ENCODE data around the gene RAD51B.

Gene RAD51B

DNA sequence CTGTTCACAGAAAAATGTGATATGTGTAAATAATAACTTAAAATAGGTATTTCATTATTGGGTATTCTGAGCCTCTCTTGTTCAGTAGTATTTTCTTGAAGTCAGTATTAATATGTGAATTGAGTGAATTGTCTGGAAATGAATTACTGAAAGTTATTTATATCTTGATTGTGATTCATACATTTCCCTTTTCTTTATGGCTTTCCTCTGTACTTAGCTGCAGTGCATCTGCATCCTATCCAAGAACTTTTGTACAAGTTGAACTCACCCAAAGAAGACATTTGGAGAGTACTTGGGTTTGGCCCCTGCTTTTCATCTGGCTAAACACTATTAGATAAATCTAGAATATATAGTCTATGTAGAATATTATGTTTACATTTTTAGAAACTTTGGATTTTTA, 326.0 kb downstream of the RAD51B start:
- no peak for DNase-seq (ENCODE audit: low spot score)

DNA sequence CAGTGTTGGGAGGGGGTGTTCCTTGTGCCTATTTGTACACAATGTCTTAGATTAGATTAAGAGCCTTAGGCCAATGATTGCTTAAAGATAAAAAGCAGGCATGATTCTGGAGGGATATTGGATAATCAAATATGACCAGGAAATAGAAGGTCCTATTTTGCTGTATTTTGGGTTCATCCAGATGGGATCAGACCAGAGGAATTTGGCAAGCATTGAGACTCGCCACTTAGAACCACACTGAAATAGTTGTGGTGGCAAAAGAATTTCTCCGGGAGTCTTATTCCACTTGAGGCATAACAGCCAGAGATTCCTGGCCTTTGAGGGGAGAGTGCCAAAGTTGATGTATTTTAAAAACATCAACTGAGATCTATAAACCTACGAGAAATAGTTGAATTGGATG, 327.2 kb downstream of the RAD51B start:
- DNase-seq (ENCODE audit: low spot score): no peak

GRCh38 chr14:68147303-68147702, 327.7 kb downstream of the RAD51B start:
- no peak for DNase-seq (ENCODE audit: low spot score)

DNA sequence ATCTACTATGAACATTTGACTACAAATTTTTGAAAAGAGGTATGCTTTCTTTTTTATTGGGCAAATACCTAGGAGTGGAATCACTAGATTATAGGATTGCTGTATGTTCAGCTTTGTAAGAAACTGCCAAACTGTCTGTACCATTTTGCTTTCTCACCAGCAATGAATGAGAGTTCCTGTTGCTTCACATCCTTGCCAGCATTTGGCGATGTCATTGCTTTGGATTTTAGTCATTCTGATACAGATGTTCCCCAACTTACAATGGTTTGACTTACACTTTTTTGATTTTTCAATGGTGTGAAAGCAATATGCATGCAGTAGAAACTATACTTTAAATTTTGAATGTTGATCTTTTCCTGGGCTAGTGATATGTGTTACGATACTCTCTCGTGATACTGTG, 328.7 kb downstream of the RAD51B start:
- no peak for DNase-seq (ENCODE audit: low spot score)

- no peak for DNase-seq (ENCODE audit: low spot score)
These were observed 329.2 kb downstream of the RAD51B start for GRCh38 chr14:68148763-68149162.

DNA sequence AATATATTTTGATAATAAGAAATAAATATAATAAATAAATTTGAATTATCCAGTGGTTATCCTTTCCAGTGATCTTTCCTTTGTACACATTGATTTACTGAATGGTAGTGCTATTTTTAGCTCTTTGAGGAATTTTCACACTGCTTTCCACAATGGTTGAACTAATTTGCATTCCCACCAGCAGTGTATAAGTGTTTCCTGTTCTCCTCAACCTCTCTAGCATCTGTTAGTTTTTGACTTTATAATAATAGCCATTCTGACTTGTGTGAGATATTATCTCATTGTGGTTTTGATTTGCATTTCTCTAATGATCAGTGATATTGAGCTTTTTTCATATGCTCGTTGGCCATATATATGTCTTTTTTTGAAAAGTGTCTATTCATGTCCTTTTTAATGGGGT, 333.7 kb downstream of the RAD51B start:
- no peak for DNase-seq (ENCODE audit: low spot score)

GRCh38 chr14:68154275-68154674, 334.7 kb downstream of the RAD51B start:
- no peak for DNase-seq (ENCODE audit: low spot score)

DNA sequence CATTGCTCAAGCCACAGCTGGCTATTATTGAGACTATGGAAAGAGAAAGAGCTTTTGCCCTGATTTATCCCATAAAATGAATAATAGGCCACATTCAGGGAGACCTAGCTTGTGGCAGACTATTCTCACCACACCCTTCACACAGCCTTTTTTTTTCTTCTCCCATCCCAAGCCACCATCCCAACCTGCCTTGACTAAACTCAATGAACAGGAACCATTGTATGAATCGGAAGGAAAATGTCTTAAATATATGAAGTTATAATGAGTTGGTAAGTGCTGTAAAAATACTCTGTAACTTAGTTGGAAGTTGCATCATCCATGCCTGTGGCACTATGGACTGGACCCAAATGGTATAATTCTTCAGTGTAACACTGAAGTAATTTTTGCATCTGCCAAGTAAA, 338.4 kb downstream of the RAD51B start:
- DNase-seq (ENCODE audit: low spot score): no peak

DNA sequence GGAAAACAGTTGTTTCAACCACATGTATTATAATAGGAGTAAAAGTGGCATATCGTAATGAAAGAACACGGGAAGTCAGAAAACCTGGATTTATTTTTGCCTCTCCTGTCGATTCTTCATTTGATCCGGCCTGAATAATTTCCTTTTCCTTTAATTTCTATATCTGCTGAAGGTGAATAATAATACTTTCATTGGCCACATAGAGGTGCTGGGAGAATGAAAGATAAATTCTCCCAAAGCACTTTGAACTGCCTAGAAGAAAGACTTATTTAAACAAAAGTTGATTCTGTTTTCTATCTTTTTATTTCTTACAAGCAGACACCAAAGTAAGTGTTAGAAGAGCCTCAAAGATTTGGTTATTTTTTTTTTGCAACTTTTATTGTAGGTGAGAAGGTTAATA, 339.1 kb downstream of the RAD51B start:
- DNase-seq (ENCODE audit: low spot score): no peak

GRCh38 chr14:68159701-68160633, 340.4 kb downstream of the RAD51B start:
- DNase-seq (ENCODE audit: low spot score): no peak

DNA sequence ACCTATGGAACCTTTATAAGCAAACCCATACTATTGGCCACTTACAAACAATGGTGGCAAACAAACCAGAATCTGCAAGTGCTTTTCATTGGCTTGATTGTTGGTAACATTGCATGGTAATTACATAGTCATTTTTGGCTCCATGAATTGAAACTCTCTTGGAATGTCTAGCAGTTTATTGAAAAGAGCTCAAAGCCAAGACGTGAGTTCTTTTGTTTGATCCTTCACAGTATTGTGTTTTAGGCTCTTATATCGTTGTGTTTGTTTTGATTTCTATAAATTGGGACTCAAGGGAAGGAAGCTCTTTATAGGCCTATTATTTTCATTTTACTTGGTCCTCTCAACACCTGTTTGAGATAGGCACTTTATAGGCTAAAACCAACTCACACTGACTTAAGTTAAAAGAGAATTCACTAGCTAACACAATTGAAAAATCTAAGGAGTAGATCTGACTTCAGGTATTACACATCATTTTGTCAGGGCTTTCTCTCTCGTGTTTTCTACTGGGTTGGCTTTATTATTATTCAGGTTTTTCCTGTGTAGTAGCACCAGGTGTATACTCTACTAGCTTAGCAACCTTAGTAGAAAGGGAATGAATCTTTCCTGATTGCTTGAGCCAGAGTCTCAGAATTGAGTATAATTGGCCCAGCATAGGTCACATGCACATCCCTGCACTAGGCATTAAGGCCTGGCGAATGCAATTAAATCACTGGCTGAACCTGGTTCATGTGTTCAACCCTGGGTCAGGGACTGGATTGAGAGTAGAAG, 341.4 kb downstream of the RAD51B start:
- no peak for DNase-seq (ENCODE audit: low spot score)

GRCh38 chr14:68162887-68163286, 343.3 kb downstream of the RAD51B start:
- no peak for DNase-seq (ENCODE audit: low spot score)

DNA sequence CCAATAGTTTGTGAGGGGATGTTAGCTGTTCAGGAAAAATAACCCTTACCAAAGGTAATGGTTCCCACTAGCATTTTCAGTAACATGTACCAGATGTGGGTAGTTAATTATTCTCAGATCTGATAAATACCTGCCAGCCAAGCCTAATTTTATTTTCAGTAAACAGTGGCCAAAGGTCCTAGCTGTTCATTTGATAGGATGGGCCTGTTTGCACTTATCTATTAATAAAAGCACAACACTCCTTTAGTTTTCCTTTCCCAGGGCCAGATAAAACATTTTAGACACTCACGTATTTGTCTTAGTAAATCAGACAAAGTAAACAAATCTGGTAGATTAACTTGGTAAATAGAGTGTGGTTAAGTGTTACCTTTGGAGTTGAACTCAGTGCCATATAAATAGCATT, 345.1 kb downstream of the RAD51B start:
- no peak for DNase-seq (ENCODE audit: low spot score)

DNA sequence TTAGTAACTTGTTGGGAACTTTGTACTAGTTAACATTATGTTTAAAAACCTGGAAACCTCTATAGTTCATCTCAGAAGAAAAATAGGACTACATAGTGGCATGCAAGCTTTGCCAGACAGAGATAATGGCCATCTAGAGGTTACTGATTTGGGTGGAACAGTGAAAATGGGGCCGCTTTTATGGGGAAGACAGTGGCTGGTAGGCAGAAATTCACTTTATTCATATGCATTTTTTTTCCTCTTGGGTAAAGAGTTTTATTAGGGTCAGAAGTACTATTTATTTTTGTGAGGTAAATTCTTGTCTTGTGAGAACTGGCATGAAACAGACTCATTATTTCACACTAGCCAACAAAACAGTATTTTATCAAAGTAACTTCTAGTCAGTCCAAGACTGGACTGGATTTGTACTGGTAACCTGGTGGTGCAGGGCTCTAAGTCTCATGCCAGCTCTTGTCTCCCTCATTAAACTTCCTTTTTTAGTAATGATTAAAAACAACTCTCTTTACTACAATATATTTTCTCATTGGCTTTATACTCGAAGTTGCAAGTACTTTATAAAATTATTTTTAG, 345.8 kb downstream of the RAD51B start:
- no peak for DNase-seq (ENCODE audit: low spot score)

DNA sequence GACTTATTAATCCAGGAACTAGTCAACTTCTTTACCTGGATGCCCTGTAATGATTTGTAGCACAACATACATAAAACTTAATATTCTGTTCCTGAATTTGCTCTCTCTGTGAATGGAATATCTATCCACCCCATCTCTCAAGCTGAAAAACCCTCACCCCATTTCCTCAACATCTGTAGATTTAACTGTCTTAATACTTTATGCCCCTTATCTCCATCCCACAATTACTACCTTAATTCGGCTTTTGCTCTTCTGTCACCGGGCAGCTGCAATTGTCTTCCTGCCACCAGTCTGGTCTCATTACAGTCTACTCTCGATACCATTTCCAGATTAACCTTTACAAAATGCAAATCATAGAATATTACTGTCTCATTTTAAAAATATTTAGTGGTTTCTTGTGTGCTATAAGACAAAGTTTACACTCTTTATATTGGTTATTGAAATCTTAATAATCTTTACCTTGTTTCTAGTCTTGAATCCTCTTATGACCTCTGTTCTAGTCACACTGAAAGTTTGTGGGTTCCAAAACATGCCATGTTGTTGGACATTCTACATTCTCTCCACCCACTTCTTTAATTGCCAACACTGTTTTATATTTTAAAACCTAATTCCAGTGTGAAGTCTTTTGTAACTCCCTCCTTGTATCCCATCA, 347.3 kb downstream of the RAD51B start:
- DNase-seq (ENCODE audit: low spot score): no peak

- DNase-seq (ENCODE audit: low spot score): no peak
These were observed 348.0 kb downstream of the RAD51B start for GRCh38 chr14:68167383-68168087.

GRCh38 chr14:68168460-68169109, 349.0 kb downstream of the RAD51B start:
- no peak for DNase-seq (ENCODE audit: low spot score)

GRCh38 chr14:68172216-68172615, 352.6 kb downstream of the RAD51B start:
- DNase-seq (ENCODE audit: low spot score): no peak

- DNase-seq (ENCODE audit: low spot score): no peak
These were observed 353.0 kb downstream of the RAD51B start for GRCh38 chr14:68172627-68173026.

- no peak for DNase-seq (ENCODE audit: low spot score)
These were observed 353.8 kb downstream of the RAD51B start for GRCh38 chr14:68173227-68173972.

All from globus pallidus (tissue), 1 donor.